Forelimb muscle (tissue), 1 donor: ENCODE measurements around the gene NNMT. TPM values are rescaled to one million over a fixed set of nuclear protein-coding genes. Genes with fewer than 3 reads are reported as not detected.
A peak's percentile ranks its signal among the peaks of the same experiment; 100 is the strongest.
"Not testable (repeated sequence)": the region's sequence is repeated elsewhere in the genome, so short reads cannot be mapped to it uniquely, and the experiment has no call there.

Source experiments
- DNase-seq: peaks from one replicate; pipeline ENCODE4 v3.0.0-alpha.2; 2013; ENCODE audit warnings: low read depth
- polyA plus RNA-seq: library from polyadenylated mRNA; unstranded; fragments of 120-200 nt; gene quantifications from one replicate; pipeline ENCODE4 v1.2.1, GENCODE V29; 2013; ENCODE audit not compliant: insufficient read length

NNMT gene
- polyA plus RNA-seq, 1 donor: 58.6 TPM

GRCh38 chr11:114310095-114310494, 13.9 kb downstream of the NNMT start:
- DNase-seq: no peak

- no peak for DNase-seq
Observed at GRCh38 chr11:114311946-114312345, 15.7 kb downstream of the NNMT start.

- no peak for DNase-seq
Observed at GRCh38 chr11:114314096-114314495, 17.9 kb downstream of the NNMT start.

GRCh38 chr11:114315749-114316368, 19.7 kb downstream of the NNMT start:
- DNase-seq: no peak

GRCh38 chr11:114316980-114317786, 21.0 kb downstream of the NNMT start:
- no peak for DNase-seq

- DNase-seq: no peak
Observed at GRCh38 chr11:114317787-114318137, 21.6 kb downstream of the NNMT start.

GRCh38 chr11:114318361-114318760, 22.2 kb downstream of the NNMT start:
- no peak for DNase-seq

- DNase-seq: no peak
Observed at GRCh38 chr11:114319716-114320328, 23.6 kb downstream of the NNMT start.

GRCh38 chr11:114321621-114322257, 25.5 kb downstream of the NNMT start:
- DNase-seq: no peak

- no peak for DNase-seq
Observed at GRCh38 chr11:114322934-114323333, 26.7 kb downstream of the NNMT start.

- DNase-seq: no peak
Observed at GRCh38 chr11:114326151-114326550, 30.0 kb downstream of the NNMT start.

GRCh38 chr11:114326776-114327175, 30.6 kb downstream of the NNMT start:
- no peak for DNase-seq

- DNase-seq: no peak
Observed at GRCh38 chr11:114330373-114330772, 34.2 kb downstream of the NNMT start.

- peak; percentile 34 for DNase-seq
Observed at GRCh38 chr11:114340311-114341131, 44.3 kb downstream of the NNMT start.

- DNase-seq: not testable (repeated sequence)
Observed at GRCh38 chr11:114341667-114342066, 45.5 kb downstream of the NNMT start.

GRCh38 chr11:114342476-114342875, 46.3 kb downstream of the NNMT start:
- DNase-seq: no peak

GRCh38 chr11:114343020-114343419, 46.8 kb downstream of the NNMT start:
- no peak for DNase-seq

- no peak for DNase-seq
Observed at GRCh38 chr11:114343493-114343892, 47.3 kb downstream of the NNMT start.

GRCh38 chr11:114344494-114344893, 48.3 kb downstream of the NNMT start:
- DNase-seq: no peak

- no peak for DNase-seq
Observed at GRCh38 chr11:114345575-114346222, 49.5 kb downstream of the NNMT start.

- DNase-seq: no peak
Observed at GRCh38 chr11:114346709-114347141, 50.5 kb downstream of the NNMT start.
